Bronchial epithelial cell (primary cell): ENCODE data around the gene CEL. TPM values are rescaled to one million over a fixed set of nuclear protein-coding genes. Genes with fewer than 3 reads are reported as not detected.

Experiments
- DNase-seq: peaks from one replicate; pipeline ENCODE4 v3.0.0-alpha.2; 2010; ENCODE audit warnings: low read depth
- FAIRE-seq: peaks from 2 replicates; lab custom pipeline; 2011; peaks lifted over from hg19 to GRCh38; lab: Jason Lieb, UNC
- H3K27me3 ChIP-seq: 2 replicates; pipeline ENCODE4 v1.5.1; 2011; ENCODE audit warnings: low read length; ENCODE audit not compliant: control insufficient read depth, insufficient read depth
- H3K36me3 ChIP-seq: 2 replicates; pipeline ENCODE4 v1.5.1; 2011; ENCODE audit warnings: low read length; ENCODE audit not compliant: control insufficient read depth, insufficient read depth
- H3K4me3 ChIP-seq: 2 replicates; pipeline ENCODE4 v1.5.1; 2011; ENCODE audit warnings: mild to moderate bottlenecking, low read depth, low read length, control low read depth
- CTCF ChIP-seq: IDR thresholded peaks from 2 replicates; pipeline ENCODE4 v1.5.1; 2011; ENCODE audit warnings: mild to moderate bottlenecking, moderate library complexity, low read length, control low read depth, inconsistent platforms; ENCODE audit not compliant: insufficient read depth, severe bottlenecking
- total RNA-seq: library from RNA; depleted of rRNA; stranded (reverse); fragments of >200 nt; gene quantifications from 2 replicates; pipeline ENCODE4 v1.2.1, GENCODE V29; 2014

Gene CEL
- total RNA-seq, 1 donor from 2014 or later, result 0.53 TPM

DNA sequence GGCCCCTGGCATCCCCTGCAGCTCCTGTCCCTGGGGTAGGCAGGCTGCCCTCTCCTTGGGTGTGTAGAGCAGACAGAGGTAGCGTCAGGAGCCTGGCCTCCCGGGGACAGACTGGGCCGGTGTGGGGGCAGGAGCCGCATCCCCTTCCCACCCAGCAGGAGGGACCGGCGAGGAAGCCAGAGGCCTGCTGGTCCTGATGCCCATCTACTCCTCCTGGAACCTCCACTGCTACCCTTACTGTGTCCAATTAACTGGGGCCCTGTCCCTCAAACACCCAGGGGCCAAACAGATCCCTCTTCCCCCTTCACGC lies 43.6 kb downstream of the CEL start:
- no peak for TF ChIP-seq CTCF
- DNase-seq, result no peak
- no peak for FAIRE-seq
- H3K36me3 ChIP-seq, result peaks cover 70% of the 10 kb centered on the region
- H3K4me3 ChIP-seq, result no peak overlapping the region
- no peaks in the 10 kb centered on the region for H3K27me3 ChIP-seq

DNA sequence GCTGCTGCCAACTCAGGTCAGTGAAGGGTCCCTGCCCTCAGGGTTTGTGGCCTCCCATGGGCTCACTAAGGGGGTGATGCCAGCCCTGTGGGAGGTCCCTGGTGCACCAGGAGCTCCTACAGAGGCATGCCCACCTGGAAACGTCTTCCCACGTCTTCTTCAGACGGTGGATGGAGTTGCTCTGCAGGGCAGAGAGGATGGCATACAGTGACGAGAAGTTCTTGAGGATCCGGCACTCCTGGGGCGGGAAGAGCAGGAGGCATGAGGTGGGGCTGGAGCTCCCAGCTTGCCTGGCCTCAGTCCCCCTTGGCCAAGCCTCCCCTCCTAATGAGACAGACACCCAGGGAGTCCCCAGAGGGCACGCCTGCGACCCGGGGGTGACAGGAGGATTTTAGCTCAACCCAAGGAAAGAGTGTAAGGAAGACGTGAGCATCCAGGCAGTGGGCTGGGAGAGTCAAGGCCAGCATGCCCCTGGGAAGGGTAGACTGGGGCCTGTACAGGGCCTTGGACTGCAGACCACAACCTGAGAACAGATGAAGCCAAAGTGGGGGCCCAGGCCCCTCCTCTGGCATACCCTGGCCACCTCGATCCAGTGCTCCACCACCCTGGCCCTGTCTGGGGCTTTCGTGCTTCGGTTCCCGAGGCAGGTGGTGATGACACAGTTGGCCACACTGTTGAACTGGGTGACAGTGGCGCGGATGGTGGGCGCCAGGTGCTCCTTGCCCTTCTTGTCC lies 44.9 kb downstream of the CEL start:
- no peaks in the 10 kb centered on the region for H3K27me3 ChIP-seq
- FAIRE-seq (no peak), DNase-seq (no peak)
- no peak overlapping the region for H3K4me3 ChIP-seq
- peaks cover 60% of the 10 kb centered on the region for H3K36me3 ChIP-seq
- TF ChIP-seq CTCF, result no peak

GRCh38 chr9:133107245-133107722 lies 45.5 kb downstream of the CEL start:
- no peak overlapping the region for H3K4me3 ChIP-seq
- H3K27me3 ChIP-seq, result no peaks in the 10 kb centered on the region
- no peak for TF ChIP-seq CTCF
- DNase-seq, result no peak
- H3K36me3 ChIP-seq, result peaks cover 63% of the 10 kb centered on the region
- no peak for FAIRE-seq

- DNase-seq, result no peak
- no peaks in the 10 kb centered on the region for H3K27me3 ChIP-seq
- peaks cover 56% of the 10 kb centered on the region for H3K36me3 ChIP-seq
- FAIRE-seq, result no peak
- no peak overlapping the region for H3K4me3 ChIP-seq
- TF ChIP-seq CTCF, result no peak
These were observed 46.4 kb downstream of the CEL start for GRCh38 chr9:133107961-133108793.

DNA sequence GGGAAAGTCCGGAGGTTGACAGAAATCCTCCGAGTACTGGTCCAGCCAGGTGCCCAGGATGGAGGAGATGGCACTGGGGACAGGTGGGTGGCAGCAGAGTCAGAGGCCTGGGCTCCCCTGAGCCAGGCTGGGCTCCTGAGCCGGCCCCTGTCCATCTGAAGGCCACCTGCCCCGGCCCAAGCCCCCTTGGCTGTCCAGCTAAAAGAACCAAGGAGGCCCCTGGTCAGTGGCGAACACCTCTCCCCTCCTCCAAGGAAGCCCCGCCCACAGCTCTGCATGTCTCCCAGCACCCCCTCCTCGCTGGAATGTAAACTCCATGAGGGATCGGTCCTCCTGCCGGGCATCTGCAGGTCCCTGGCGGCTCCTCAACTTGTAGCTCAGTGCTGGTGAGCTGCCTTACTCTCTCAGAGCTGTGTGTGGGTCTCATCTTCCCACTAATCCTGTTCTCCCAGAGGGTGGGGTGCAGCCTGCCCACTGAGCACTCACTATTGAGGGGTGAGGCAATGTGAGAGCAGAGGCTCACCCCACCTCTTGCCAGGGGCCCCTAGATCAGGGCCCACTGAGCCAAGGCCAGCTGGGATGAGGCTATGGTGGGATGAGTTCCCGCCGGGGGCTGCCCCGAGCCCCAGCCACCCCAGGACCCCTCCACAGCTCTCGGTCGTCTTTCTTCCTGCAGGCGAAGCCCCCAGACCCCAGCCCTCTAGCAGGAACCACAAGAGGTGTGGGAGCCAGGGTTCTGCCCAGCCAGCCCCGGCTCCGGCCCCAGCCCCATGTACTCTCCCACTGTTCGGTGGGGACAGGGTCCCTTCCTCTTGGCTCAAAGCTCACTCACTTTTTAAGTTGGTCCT lies 47.2 kb downstream of the CEL start:
- FAIRE-seq (no peak), DNase-seq (no peak)
- H3K36me3 ChIP-seq, result peaks cover 54% of the 10 kb centered on the region
- no peak overlapping the region for H3K4me3 ChIP-seq
- H3K27me3 ChIP-seq, result no peaks in the 10 kb centered on the region
- TF ChIP-seq CTCF, result no peak
